Activated naive CD4-positive, alpha-beta T cell (primary cell): ENCODE data around the gene LIMA1.
"Not testable (repeated sequence)": the region's sequence is repeated elsewhere in the genome, so short reads cannot be mapped to it uniquely, and the experiment has no call there.

Experiments used
- DNase-seq, 4 experiments: peaks; one replicate each; lab custom pipeline; 2025; lab: John Stamatoyannopoulos, UW

The LIMA1 gene

DNA sequence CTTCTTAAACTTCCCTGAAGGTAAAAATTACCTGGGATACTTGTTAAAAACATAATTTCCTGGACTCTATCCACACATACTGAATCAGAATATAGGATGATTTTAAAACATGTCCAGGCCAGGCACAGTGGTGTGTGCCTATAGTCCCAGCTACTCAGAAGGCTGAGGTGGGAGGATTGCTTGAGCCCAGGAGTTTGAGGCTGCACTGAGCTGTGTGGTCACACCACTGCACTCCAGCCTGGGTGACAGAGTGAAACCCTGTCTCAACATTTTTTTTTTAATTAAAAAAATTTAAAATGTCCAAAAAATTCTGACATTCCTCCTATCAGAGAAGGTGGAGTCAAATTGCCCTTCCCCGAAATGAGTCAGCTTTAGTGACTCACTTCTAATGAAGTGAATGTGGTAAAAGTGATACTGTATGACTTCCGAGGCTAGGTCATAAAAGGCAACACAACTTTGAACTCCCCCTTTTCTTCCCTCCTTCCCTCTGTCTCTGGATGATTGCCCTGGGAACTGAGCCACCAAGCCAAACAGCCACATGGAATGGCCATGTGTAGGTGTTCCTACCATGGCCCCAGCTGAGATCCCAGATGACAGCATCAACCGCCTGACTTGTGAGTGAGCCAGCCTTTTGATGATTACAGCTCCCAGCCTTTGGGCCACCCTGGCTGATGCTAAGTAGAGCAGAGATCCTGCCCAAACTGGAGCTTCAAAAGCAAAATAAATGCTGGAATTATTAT is 36.3 kb downstream of the LIMA1 start:
- DNase-seq, result no peak

DNA sequence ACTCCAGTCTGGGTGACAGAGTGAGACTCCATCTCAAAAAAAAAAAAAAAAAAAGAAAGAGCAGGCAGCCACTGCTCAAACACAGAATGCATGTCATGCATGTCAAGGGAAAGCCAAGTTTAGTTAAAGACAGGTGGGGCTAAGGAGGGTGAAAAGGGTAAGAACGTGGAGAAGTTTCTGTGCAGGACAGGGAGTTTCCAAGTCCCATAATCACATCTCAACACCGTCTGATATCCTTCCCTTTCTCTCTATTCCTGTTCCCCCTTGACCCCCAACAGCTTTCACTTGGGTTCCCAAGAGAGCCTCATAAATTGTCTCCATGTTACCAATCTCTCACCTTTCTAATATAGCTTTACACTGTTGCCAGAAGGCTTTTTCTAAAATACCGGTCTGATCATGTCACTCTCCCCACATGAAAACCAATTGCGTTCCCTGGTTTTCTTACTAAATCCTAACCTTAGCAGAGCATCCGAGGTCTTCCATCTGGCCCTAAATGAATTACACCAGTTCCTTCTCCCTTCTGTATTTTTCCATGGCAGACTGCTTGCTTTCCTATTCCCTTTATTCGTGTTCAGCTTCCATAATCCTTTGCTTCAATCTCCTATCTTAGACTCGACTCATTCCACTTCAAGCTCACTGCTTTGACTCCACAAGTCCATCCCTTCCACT is 37.0 kb downstream of the LIMA1 start:
- DNase-seq, result no peak

- no peak for DNase-seq
Observed at GRCh38 chr12:50243507-50243906, 39.8 kb downstream of the LIMA1 start.

DNA sequence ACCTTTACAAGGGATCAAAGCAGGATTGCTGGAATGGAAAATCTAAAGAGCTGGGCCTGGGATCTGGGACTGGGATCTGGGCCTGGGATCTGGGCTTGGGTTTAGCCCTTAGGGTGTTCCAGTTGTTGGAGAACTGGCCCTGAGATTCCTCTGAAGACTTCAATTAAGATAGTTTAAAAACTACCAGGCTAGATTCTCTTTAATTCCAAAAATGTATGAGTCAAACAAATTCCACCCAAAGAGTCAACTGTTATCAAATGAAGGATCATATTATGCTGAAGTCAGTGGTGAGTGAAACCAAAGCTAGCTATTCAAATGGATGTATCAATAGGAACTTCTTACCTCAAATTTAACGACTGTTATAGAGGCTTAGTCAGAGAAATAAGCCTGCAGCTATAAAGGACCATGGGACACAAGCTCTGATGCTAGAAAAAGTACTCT is 40.5 kb downstream of the LIMA1 start:
- no peak for DNase-seq

GRCh38 chr12:50241178-50241577 is 42.1 kb downstream of the LIMA1 start:
- DNase-seq, result no peak

DNA sequence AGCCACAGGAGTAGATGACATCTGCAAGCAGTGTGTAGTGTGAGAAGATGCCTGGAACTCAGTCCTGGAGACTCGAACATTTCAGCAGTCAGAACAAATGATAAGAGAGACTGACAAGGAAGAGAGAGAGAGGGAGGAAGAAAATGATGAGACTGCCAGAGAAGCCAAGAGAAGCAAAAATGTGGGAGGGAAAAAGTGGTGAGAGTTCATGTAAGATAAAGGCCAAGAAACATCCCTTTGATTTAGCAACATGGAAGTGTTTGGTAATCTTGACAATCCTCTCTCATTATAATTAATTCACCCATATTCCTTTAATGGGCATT is 42.6 kb downstream of the LIMA1 start:
- no peak for DNase-seq

DNA sequence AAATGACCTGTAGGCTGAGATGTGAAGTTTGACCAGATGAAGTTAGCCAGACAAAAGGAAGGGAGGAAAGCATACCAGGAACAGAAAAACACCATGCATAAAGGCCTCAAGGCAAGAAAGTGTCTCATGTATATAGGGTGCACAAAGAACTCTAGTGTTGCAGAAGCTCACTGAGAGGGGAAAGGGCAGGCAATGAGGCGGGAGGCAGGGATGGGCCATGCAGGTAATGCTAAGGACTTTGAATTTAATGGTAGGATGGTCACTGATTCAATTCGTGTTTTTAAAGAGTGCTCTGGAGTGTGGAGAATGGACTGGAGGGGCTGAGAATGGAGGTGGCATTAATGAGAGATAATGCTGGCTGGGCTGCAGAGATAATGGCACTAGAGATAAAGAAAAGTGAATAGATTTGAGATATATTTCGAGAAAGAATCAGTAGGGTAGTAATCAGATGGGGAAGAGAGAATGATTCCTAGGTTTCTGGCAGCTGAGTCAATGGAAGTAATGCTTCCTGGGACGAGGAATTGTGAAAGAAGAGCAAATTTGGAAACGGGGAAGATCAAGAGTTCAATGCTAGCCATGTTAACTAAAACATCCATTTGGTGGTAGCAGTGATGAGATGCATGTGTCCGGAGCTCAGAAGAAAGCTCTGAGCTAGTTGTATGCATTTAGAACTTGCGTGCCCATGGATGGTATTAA is 43.1 kb downstream of the LIMA1 start:
- DNase-seq, result no peak

DNA sequence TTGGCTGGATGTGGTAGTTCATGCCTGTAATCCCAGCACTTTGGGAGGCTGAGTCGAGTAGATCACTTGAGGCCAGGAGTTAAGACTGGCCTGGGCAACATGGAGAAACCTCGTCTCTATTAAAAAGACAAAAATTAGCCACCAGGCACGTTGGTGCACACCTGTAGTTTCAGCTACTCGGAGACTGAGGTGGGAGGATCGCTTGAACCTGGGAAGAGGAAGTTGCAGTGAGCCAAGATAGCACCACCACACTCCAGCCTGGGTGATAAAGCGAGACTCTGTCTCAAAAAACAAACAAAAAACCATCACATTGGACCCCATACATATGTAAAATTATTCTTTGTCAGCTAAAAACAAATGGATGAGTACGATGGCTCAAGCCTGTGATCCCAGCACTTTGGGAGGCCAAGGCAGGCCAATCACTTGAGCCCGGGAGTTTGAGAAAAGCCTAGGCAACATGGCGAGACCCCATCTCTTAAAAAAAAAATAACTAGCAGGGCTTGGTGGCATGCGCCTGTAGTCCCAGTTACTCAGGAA is 43.9 kb downstream of the LIMA1 start:
- no peak for DNase-seq

DNA sequence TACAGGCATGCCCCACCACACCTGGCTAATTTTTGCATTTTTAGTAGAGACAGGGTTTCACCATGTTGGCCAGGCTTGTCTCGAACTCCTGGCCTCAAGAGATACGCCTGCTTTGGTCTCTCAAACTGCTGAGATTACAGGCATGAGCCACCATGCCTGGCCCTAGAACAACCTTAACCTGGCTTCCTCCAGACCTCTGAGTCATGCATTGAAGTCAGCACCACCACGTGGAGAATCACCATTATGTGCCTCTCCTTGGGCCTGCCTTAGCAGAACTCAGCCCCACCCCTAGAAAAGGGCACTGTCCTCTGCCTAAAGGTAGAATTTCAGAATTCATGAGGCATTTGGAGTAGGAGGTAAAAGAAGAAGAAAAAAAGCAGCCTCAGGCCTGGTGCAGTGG is 49.0 kb downstream of the LIMA1 start:
- DNase-seq, result no peak

- no peak for DNase-seq
Observed at GRCh38 chr12:50232771-50233209, 50.5 kb downstream of the LIMA1 start.

- no peak for DNase-seq
Observed at GRCh38 chr12:50232206-50232605, 51.1 kb downstream of the LIMA1 start.

DNA sequence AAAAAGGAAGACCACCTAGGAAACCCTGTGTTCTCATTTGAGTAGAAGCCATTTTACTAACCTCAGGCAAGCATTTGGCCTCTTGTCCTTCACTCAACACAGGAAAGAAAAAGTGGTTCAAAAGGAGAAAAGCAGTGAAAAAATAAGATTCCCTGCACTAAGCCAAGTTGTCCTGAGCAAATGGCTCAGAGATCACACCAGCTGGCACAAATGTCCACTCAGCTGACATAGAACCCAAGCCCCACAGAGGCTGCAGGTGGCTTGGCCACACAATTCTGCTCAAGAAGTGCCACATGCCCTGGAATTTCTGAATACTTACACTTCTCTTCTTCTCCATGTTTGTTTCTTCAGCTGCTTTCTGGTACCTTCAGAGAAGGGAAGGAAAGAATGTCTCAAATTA is 52.0 kb downstream of the LIMA1 start:
- no peak for DNase-seq

GRCh38 chr12:50230217-50230616 is 53.1 kb downstream of the LIMA1 start:
- no peak for DNase-seq

DNA sequence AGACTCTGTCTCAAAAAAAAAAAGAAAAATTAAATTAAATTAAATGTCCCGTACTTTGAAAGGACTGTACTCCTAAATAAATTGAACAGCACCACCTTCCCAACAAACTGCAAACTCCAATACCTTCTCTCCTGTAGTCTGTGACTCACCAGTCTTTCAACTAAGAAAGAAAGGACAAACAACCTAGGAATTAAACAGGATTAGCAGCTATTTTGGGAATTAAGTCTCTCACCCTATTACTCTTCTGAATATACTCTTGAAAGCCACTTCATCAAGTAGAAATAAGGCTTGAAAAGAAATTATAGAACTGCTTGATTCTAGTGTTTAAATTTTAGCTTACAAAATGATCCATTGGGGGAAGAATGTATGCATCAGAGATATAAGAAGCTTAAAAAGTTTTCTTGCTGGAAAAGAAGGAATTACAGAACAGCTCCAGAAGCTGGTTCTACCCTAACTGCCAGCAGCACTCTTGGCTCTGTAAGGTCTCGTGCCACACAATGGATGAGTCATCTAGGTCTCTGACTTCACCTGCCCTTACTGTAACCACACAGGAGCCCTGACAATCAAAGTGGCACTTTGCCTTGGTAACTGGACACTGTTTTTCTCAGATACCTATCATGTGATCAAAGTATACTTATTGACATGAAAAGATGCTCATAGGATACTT is 59.2 kb downstream of the LIMA1 start:
- DNase-seq, result peak in 1 of 4 experiments; percentile 6

DNA sequence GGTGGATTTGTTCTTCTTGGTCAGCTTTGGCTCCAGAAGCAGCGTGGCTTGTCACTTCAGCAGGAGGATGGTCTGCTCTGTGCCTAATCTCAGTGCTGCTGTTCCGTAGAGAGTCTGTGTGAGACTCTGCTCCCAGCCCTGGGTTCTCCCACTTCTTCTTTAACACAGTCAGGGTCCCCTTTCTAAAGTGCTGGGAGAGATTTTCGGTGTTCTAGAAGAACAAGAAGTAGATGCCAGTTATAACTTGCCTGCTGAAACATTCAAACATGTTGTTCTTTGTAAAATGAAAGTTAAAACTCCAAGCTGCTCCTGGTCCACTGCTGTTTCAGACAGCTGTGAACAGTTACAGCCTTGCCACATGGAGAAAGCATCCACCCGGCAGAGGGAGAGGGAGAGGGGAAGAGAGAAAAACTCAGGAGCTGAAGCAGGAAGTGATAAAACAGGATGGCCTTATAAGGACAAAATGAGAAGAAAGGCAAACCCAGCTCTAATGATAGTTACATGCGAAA is 61.0 kb downstream of the LIMA1 start:
- DNase-seq, result no peak

DNA sequence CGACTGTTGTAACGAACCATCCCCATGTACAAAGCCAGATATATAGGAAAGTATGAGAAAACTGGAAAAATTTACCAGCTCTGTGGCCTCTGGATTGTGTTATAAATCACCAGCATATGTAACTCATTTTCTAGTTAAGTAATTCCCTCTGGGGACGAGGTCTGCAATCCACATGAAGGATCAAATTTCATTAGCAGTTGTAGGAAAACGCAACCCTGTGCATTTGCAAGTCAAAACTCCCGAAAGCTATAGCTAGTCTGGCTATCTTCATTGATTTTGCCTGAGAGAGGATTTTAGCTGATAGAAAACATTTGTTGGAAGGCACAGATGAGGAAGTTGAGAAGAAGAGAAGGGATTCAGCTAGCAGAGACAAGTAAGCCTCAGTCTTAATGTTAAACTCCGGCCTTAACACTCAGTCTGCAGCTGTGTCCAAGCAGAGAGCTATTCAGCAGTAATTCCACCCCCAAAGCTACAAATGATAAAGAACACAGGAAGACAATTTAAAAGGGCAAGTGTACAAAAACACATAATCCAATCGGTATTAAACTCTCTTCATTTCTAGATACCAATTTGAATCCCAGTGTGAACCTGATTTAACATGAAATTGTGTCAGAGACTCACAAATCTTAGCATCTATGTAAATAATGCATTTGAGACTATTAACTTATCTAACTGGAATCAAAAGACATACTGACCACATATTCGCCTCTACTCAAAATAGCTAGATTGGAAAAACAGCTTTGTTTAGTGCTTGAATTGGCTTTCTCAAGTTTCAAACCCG is 61.9 kb downstream of the LIMA1 start:
- no peak for DNase-seq

DNA sequence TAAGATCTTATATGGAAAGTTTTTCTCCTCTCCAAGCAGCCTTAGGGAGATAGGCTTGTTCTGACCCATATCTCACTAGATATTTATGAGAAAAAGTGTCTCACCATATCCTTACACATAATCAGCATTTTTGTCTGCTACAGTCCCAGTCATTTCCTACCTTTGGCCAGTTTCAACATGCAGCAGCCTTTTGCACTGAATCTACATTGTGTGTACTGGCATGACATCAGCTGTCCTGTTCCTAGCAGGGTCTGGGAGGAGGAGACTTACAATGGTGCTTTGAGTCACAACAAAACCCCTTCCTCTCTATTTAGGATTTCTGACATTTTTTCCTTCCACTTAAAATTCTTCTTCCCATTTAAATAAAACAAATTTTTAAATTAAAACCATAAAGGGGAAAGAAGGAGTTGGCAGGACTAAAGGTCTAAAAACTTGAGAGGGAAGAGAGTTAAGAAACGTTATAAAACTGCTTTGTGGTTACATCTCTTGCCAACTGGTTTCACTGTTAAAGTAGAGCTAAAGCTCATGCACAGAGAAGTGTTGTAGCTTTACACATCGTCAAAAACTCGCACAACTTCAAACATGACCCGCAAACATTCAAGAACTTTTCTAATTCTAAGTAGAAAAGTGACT is 62.8 kb downstream of the LIMA1 start:
- DNase-seq, result no peak

DNA sequence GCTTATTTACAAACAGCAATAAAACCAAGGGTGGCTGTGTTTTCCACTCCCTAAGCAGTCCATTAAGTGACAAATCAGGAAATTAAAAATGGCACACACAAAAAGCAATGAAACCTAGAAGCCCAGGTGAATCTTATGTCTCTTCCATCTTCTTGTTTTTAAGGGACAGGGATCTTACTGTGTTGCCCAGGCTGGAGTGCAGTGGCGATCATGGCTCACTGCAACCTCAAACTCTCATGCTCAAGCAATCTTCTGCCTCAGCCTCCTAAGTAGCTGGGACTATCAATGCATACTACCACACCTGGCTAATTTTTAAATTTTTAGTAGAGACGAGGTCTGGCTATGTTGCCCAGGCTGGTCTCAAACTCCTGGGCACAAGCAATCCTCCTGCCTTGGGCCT is 63.8 kb downstream of the LIMA1 start:
- no peak for DNase-seq

- DNase-seq, result not testable (repeated sequence)
Observed at GRCh38 chr12:50219001-50219400, 64.3 kb downstream of the LIMA1 start.

DNA sequence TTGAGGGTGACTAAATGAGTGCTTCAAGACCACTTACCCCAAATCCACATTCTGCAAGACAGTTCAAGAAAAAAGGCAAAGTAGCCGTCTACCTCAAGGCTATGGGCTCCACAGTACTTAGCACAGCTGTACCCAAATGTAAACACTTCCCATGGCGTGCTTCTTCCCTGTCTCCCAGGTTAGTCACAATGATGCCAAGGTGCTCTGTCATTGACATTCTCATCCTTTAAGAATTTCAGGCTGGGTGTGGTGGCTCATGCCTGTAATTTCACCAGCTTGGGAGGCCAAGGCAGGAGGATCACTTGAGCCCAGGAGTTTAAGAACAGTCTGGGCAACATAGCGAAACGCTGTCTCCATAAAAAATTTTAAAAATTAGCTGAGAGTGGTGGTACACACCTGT is 64.9 kb downstream of the LIMA1 start:
- DNase-seq, result no peak

DNA sequence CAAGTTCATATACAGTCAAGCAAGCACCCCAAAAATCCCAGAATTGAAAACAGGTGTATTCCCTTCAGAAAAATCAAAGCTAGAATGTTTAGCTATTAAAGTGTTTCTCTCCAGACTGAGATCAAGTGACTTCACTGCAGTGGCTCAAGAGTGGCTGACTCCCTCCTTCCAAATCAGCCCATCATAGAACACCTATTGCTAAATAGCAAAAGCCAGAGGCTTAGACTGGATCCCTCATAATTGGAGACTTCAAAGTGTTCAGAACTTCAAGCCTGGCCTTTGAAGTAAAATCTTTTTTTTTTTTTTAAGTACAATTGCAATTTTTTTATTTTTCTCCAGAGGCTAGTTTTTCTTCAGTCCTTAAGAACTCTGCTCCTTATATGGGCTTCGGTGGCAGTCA is 66.1 kb downstream of the LIMA1 start:
- DNase-seq, result no peak
